RWPE2 (cell line): ENCODE measurements around the gene KRTAP5-4.
"Not testable (repeated sequence)": the region's sequence is repeated elsewhere in the genome, so short reads cannot be mapped to it uniquely, and the experiment has no call there.

Experiments
- ATAC-seq: fragments of 200-7000 bp; cut with Tn5 transposase; 3 replicates; pipeline ENCODE4 v1.9.1; 2021; ENCODE audit warnings: low read depth
- DNase-seq: peaks from one replicate; pipeline ENCODE4 v3.0.0-alpha.2; 2020; ENCODE audit warnings: low spot score
- H3K27ac ChIP-seq: fragments of 450-650 bp; 2 replicates; pipeline ENCODE4 v1.5.1; 2017; ENCODE audit warnings: mild to moderate bottlenecking; ENCODE audit not compliant: poor library complexity, severe bottlenecking
- H3K27me3 ChIP-seq: fragments of 250-450 bp; sonication (Bioruptor Pico); 2 replicates; pipeline ENCODE4 v1.5.1; 2021; ENCODE audit warnings: mild to moderate bottlenecking, moderate library complexity; ENCODE audit not compliant: insufficient read depth, poor library complexity, severe bottlenecking
- H3K36me3 ChIP-seq: fragments of 250-450 bp; sonication (Bioruptor Pico); 2 replicates; pipeline ENCODE4 v1.5.1; 2020; ENCODE audit warnings: low read depth, mild to moderate bottlenecking, moderate library complexity
- H3K4me1 ChIP-seq: fragments of 250-450 bp; sonication (Bioruptor Pico); 2 replicates; pipeline ENCODE4 v1.5.1; 2021; ENCODE audit warnings: mild to moderate bottlenecking, moderate library complexity; ENCODE audit not compliant: insufficient read depth, poor library complexity, severe bottlenecking
- H3K4me3 ChIP-seq: fragments of 250-450 bp; sonication (Bioruptor Pico); 2 replicates; pipeline ENCODE4 v1.5.1; 2021; ENCODE audit warnings: mild to moderate bottlenecking, moderate library complexity; ENCODE audit not compliant: severe bottlenecking
- H3K9me3 ChIP-seq: fragments of 250-450 bp; sonication (Bioruptor Pico); 2 replicates; pipeline ENCODE4 v1.5.1; 2021; ENCODE audit warnings: mild to moderate bottlenecking, moderate library complexity; ENCODE audit not compliant: severe bottlenecking
- CTCF ChIP-seq: fragments of 450-650 bp; IDR thresholded peaks from one replicate; pipeline ENCODE4 v1.5.1; 2017; ENCODE audit warnings: mild to moderate bottlenecking, moderate library complexity; ENCODE audit not compliant: poor library complexity, severe bottlenecking

KRTAP5-4 gene

GRCh38 chr11:1668911-1669473 lies 47.1 kb upstream of the KRTAP5-4 start:
- H3K27ac ChIP-seq: no peak overlapping the region
- DNase-seq: no peak
- no peak for TF ChIP-seq CTCF
- H3K9me3 ChIP-seq: no peaks in the 10 kb centered on the region
- H3K4me3 ChIP-seq: no peak overlapping the region
- no peaks in the 10 kb centered on the region for H3K36me3 ChIP-seq
- peaks cover 26% of the 10 kb centered on the region for H3K27me3 ChIP-seq
- no peaks in the 10 kb centered on the region for H3K4me1 ChIP-seq
- ATAC-seq: no peak

DNA sequence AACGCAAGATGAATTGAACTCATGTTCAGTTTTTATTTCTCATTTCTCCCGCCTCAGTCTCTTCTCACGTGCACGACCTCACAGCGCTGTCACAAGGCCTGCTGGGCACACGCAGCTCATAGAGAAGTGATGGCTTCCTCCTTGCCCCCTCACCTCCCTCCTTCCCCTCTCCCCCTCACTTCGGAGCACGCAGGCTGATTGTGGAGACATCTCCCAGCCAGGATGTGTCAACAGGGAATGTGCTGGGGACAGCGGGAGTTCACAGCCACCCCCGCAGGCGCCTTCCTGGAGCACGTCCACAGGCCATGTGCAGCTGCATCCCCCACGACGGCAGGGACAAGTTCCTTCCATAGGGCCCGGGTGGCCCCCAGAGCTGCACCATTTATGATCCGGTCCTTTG lies 46.0 kb upstream of the KRTAP5-4 start:
- Histone ChIP-seq H3K4me3 (no peak overlapping the region), H3K27me3 (peaks cover 18% of the 10 kb centered on the region), H3K27ac (no peak overlapping the region), H3K9me3 (no peaks in the 10 kb centered on the region), H3K36me3 (no peaks in the 10 kb centered on the region), H3K4me1 (no peaks in the 10 kb centered on the region)
- no peak for DNase-seq
- ATAC-seq: no peak
- TF ChIP-seq CTCF: no peak

- Histone ChIP-seq H3K4me3 (no peak overlapping the region), H3K36me3 (no peaks in the 10 kb centered on the region), H3K4me1 (no peaks in the 10 kb centered on the region), H3K27ac (no peak overlapping the region), H3K27me3 (peaks cover 15% of the 10 kb centered on the region), H3K9me3 (no peaks in the 10 kb centered on the region)
- TF ChIP-seq CTCF: no peak
- DNase-seq (no peak), ATAC-seq (no peak)
These were observed 45.3 kb upstream of the KRTAP5-4 start for GRCh38 chr11:1667121-1667850.

DNA sequence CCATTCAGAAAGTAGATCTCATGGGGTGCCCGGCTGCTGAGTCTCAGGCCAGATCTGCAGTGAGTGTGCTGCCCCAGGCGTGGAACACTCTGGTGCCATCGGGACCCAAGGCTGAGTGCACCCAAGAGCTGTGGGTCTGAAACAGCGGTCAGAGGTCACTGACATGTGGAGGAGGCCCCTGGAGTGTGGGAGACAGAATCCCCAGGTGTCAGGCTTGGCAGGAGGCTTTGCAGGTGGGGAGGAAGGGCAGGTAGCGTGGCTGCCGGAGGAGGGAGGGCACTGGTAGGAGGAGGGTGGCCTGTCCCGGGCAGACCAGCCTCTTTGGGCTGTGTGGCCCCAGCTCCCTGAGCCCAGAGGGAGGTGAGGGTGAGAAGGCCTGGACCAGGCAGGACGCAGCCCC lies 43.4 kb upstream of the KRTAP5-4 start:
- no peak for DNase-seq
- peaks cover 15% of the 10 kb centered on the region for H3K27me3 ChIP-seq

DNA sequence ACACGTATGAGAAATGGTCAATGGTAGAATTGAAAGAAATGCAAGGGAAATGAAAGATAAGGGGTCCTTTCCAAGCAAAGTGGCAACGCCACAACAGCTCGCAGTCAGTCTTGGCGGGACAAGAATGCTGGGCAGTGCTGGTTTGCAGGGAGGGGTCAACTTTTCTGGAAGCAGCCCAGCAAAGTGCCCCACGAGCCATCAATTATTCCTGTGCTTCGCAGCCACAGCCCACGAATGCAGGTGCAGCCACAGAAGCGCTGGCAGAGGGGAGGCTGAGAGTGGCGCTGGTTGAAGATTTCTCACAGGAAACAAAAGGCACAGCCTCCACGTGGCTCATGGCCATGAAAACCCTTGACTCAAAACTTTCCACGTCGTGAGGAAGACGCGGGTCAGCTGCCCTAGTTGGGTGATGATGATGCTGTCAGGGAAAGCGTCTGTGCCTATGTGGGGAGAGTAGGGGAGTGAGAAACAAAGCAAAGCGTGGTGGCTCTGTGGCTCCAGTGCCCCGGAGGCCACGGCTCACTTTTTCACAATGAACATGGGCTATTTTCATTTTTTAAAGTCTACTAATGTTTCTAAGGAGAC lies 40.9 kb upstream of the KRTAP5-4 start:
- not testable (repeated sequence) for H3K27ac ChIP-seq, H3K4me3 ChIP-seq, ATAC-seq, DNase-seq, H3K27me3 ChIP-seq, H3K9me3 ChIP-seq, H3K4me1 ChIP-seq, H3K36me3 ChIP-seq

More for the DNA sequence above, 43.4 kb upstream of the KRTAP5-4 start:
- ATAC-seq: peak; percentile 15; the same call in 1 of the 3 replicates
- H3K4me3 ChIP-seq: no peak overlapping the region
- H3K27ac ChIP-seq: no peak overlapping the region
- no peaks in the 10 kb centered on the region for H3K36me3 ChIP-seq
- no peak for TF ChIP-seq CTCF
- no peaks in the 10 kb centered on the region for H3K9me3 ChIP-seq
- no peaks in the 10 kb centered on the region for H3K4me1 ChIP-seq

- ATAC-seq: peak; percentile 35; the same call in 2 of the 3 replicates
- H3K27ac ChIP-seq, H3K36me3 ChIP-seq, H3K27me3 ChIP-seq, H3K4me1 ChIP-seq, DNase-seq, H3K4me3 ChIP-seq, H3K9me3 ChIP-seq: not testable (repeated sequence)
These were observed 39.7 kb upstream of the KRTAP5-4 start for GRCh38 chr11:1661454-1662269.
